HUES64 (cell line): ENCODE data around the gene LHFPL2.

ENCODE experiments used
- H3K27ac ChIP-seq: 2 replicates; pipeline ENCODE4 v1.7.0; 2013; ENCODE audit warnings: low read depth, low read length, inconsistent platforms
- H3K27me3 ChIP-seq: 2 replicates; pipeline ENCODE4 v1.6.1; 2013; ENCODE audit warnings: mild to moderate bottlenecking, low read length; ENCODE audit not compliant: insufficient read depth
- H3K36me3 ChIP-seq: 2 replicates; pipeline ENCODE4 v1.6.1; 2013; ENCODE audit warnings: mild to moderate bottlenecking, low read length; ENCODE audit not compliant: insufficient read depth
- H3K4me1 ChIP-seq: 2 replicates; pipeline ENCODE4 v1.6.1; 2013; ENCODE audit warnings: mild to moderate bottlenecking, low read length, moderate library complexity; ENCODE audit not compliant: insufficient read depth
- H3K4me3 ChIP-seq: 2 replicates; pipeline ENCODE4 v1.5.1; 2013; ENCODE audit warnings: mild to moderate bottlenecking, low read length, moderate library complexity
- H3K9ac ChIP-seq: 2 replicates; pipeline ENCODE4 v1.6.1; 2013; ENCODE audit warnings: mild to moderate bottlenecking, low read depth, low read length
- H3K9me3 ChIP-seq: 2 replicates; pipeline ENCODE4 v1.6.1; 2013; ENCODE audit warnings: low read depth, low read length; ENCODE audit not compliant: insufficient read depth
- WGBS: fragments of 150-250, 120-280 bp; methylation state at CpG from one replicate; pipeline ENCODE4 v1.1.7; 2013; ENCODE audit warnings: missing lambda C conversion rate; 5-methylcytosine and 5-hydroxymethylcytosine counted together

The LHFPL2 gene

GRCh38 chr5:78542321-78542840 is 106.2 kb downstream of the LHFPL2 start:
- Histone ChIP-seq H3K36me3 (no peaks in the 10 kb centered on the region), H3K9me3 (no peaks in the 10 kb centered on the region), H3K4me1 (peaks cover 33% of the 10 kb centered on the region), H3K27ac (no peak overlapping the region), H3K9ac (no peak overlapping the region), H3K4me3 (no peak overlapping the region), H3K27me3 (no peaks in the 10 kb centered on the region)
- WGBS: 81% methylated on average over 6 of the region's 6 CpGs

DNA sequence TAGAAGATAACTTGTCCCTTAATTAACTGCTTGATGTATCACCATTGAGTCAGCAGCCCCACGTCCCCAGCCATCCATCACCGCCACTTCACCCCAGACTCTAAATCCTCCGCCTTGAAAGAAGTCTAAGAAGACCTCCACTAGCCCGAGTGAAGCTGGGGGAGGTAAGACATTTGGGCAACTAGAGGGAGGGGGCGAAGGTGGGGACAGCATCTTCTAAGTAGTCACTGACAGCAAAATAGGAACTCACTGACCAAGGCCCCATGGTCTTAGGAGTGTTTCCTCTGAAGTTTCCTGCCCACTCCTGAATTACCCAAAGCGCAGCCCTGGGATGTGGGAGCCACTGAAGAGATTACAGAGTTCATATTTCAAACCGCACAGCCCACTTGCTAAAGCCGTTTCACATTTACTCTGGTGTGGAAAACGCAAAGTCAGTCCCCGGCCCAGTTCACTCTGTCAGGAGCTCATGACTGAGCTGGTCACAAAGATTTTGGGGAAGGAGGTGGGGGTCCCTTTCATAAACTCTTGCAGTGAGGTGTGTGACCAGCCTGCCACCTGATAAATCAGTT is 107.4 kb downstream of the LHFPL2 start:
- Histone ChIP-seq H3K27me3 (no peaks in the 10 kb centered on the region), H3K27ac (peak overlapping the region; percentile 28), H3K36me3 (no peaks in the 10 kb centered on the region), H3K9ac (no peak overlapping the region), H3K9me3 (no peaks in the 10 kb centered on the region), H3K4me3 (no peak overlapping the region), H3K4me1 (peaks cover 33% of the 10 kb centered on the region)
- 89% methylated on average over 9 of the region's 10 CpGs for WGBS

DNA sequence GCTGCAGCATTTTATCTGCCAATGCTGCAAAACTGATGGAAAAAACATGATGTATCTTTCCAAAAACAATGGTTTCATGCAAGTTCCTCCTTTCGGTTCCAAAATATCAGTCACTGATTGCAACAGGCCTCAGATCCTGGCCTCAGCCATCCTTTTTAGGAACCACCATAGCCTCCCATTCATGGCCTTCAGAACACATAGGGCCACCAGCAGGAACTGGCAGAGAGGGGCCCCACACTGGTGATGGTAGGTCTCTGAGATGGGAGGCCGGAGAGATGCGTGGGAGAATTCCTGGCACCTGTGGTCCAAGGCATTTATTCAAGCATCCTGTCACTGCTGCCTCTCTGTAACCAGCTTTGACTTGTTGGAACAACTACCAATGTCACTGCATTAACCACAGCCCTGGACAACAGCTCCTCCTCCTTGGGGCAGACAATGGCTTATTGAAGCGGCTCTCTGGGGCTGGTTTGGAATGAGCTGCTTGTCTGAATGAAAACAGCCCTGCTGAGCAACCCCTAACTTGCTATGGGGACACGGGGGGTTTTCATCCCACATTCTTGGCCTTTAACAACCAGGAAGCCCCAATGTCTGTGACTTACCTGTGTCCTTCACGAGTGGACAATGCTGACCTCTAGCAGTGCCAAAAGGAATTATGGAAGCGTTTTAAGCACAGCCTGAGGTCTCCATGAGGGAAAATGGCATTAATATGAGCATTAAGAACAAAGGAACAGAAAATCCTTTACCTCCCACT is 108.1 kb downstream of the LHFPL2 start:
- 82% methylated on average over 7 of the region's 7 CpGs for WGBS
- no peak overlapping the region for H3K9ac ChIP-seq
- no peak overlapping the region for H3K4me3 ChIP-seq
- H3K9me3 ChIP-seq: no peaks in the 10 kb centered on the region
- peaks cover 33% of the 10 kb centered on the region for H3K4me1 ChIP-seq
- peak overlapping the region; percentile 28; the same call in 1 of the 2 replicates for H3K27ac ChIP-seq
- no peaks in the 10 kb centered on the region for H3K27me3 ChIP-seq
- H3K36me3 ChIP-seq: no peaks in the 10 kb centered on the region

DNA sequence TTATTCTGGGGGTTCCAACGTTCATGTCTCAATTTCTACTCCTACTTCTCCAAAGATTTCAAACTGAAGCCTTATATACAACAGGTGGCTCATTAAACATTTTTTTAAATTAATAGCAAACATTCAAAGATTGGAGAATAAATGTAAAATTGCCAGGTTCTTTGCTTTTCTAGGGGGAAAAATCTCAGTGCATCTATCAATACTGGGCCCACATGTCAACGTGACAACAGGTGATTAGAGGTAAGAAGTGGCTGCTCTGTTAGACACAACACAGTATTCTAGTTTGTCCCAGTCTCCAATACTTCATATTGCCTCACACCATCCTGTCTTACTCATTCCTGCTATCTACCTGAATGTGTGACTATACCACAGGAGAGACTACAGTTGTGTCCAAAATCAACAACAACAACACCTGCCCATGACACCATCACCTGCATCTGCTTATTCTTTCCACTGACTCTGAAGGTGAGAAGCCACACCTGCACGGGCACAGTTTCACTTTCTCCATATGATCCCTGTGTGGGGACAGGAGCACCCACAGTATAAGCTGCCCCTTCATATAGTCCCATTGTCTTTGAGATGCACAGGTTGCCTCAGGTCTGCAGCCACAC is 110.2 kb downstream of the LHFPL2 start:
- H3K36me3 ChIP-seq: no peaks in the 10 kb centered on the region
- H3K27ac ChIP-seq: no peak overlapping the region
- H3K4me3 ChIP-seq: no peak overlapping the region
- 83% methylated on average over 3 of the region's 3 CpGs for WGBS
- no peak overlapping the region for H3K9ac ChIP-seq
- H3K4me1 ChIP-seq: peaks cover 34% of the 10 kb centered on the region
- H3K9me3 ChIP-seq: no peaks in the 10 kb centered on the region
- H3K27me3 ChIP-seq: no peaks in the 10 kb centered on the region

DNA sequence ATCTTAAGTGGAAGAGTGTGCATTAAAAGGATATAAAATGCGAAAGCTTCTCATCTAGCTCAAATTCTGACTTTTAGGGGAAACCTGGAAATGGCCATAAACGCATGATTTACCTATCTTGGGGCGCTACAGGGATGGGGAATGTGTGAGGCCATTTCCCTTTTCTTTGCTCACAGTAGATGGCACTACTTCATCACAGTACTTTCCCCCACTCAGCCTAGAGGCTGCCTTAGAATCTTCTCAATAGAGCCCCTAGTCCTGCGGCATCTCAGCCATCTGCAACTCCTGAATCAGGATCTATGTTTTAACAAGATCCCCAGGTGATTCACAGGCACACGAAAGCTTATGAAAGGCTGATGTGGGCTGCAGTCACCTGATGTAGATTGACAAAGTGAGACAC is 110.8 kb downstream of the LHFPL2 start:
- WGBS: 72% methylated on average over 5 of the region's 5 CpGs
- H3K36me3 ChIP-seq: no peaks in the 10 kb centered on the region
- no peaks in the 10 kb centered on the region for H3K27me3 ChIP-seq

DNA sequence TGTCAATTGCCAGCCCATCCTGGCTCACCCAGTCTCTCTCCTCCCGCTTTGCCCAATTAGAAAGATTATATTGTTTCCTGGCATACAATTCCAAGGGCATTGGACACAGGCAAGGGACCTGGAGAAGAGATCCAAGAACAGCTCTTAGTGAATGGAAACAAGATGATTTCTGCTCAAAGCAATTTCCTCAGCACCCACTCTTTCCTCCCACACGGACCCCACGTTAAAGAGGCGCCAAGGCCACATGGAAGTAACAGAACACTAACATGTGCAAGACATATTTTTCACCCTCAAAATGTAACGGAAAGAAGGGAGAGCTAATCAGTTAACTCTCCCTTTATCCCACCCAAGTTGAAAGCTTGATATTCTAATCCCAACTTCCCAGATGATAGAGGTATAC is 111.2 kb downstream of the LHFPL2 start:
- Histone ChIP-seq H3K4me3 (no peak overlapping the region), H3K36me3 (no peaks in the 10 kb centered on the region), H3K4me1 (peaks cover 24% of the 10 kb centered on the region), H3K27me3 (no peaks in the 10 kb centered on the region), H3K27ac (no peak overlapping the region), H3K9ac (no peak overlapping the region), H3K9me3 (no peaks in the 10 kb centered on the region)
- 92% methylated on average over 5 of the region's 5 CpGs for WGBS

More for the DNA sequence above, 110.8 kb downstream of the LHFPL2 start:
- H3K4me1 ChIP-seq: peaks cover 28% of the 10 kb centered on the region
- H3K9me3 ChIP-seq: no peaks in the 10 kb centered on the region
- no peak overlapping the region for H3K27ac ChIP-seq
- H3K4me3 ChIP-seq: no peak overlapping the region
- H3K9ac ChIP-seq: no peak overlapping the region

- H3K4me3 ChIP-seq: no peak overlapping the region
- no peaks in the 10 kb centered on the region for H3K36me3 ChIP-seq
- H3K27me3 ChIP-seq: no peaks in the 10 kb centered on the region
- no peak overlapping the region for H3K27ac ChIP-seq
- peaks cover 23% of the 10 kb centered on the region; the same call in 1 of the 2 replicates for H3K4me1 ChIP-seq
- H3K9ac ChIP-seq: no peak overlapping the region
- H3K9me3 ChIP-seq: no peaks in the 10 kb centered on the region
- 92% methylated on average over 7 of the region's 7 CpGs for WGBS
These were observed 111.8 kb downstream of the LHFPL2 start for GRCh38 chr5:78536661-78537196.

DNA sequence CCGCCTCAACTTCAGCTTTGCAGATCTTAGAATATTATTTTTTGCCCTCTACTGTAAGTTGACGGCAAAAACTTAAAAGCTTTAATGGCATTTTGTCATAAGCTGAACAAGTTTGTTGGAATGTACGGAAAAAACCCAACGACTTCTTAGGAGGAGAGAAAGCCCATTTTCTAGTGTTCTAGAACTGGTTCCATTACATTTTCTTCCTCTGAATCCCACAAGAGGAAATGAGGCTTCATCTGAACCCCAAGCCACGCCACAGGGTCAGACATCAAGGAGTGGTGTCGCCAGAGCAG is 113.7 kb downstream of the LHFPL2 start:
- Histone ChIP-seq H3K27me3 (no peaks in the 10 kb centered on the region), H3K4me3 (no peak overlapping the region), H3K9me3 (no peaks in the 10 kb centered on the region), H3K4me1 (0 out of 2 replicates have a peak, but pooled peaks cover 12% of the 10 kb centered on the region), H3K36me3 (no peaks in the 10 kb centered on the region), H3K9ac (no peak overlapping the region), H3K27ac (no peak overlapping the region)
- 96% methylated on average over 6 of the region's 6 CpGs for WGBS

DNA sequence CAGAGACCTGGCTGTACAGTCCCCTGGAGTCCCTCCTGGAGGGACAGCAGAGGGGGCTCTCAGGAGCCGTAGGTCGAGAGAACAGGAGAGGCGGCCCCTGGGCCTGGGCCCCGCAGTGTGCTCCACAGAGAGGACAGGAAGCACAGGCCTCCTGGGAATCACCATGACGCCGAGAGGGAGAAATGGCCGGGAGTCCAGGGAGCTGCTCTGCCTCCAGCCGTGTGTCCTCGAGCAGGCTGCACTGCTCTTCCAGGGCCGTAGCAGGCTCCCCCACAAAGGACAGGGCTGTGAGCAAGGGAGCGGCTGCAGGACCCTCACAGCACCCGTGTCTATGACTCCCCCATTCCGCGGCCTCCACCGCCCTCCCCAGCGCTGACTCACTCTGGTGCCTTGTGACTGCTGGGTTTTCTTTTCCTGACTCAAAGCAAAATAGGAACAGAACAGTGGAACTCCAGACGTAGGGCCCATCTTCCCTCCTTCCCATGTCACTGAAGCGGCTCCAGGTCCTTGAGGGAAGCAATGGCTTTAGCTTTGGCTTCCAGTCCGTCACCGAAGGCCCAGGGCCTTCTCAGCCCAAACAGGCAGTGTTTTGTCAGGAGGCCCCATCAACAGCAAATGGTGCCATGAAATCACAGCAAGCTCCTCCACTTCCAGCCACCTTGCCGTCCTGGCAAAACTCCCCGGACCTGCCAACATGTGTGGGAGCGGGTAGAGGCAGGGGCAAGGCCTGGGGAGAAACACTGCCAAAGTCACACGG is 114.2 kb downstream of the LHFPL2 start:
- Histone ChIP-seq H3K4me3 (no peak overlapping the region), H3K27me3 (no peaks in the 10 kb centered on the region), H3K36me3 (no peaks in the 10 kb centered on the region), H3K4me1 (0 out of 2 replicates have a peak, but pooled peaks cover 12% of the 10 kb centered on the region), H3K9me3 (no peaks in the 10 kb centered on the region), H3K27ac (peak overlapping the region; percentile 28; the same call in 1 of the 2 replicates), H3K9ac (no peak overlapping the region)
- WGBS: 92% methylated on average over 24 of the region's 24 CpGs

DNA sequence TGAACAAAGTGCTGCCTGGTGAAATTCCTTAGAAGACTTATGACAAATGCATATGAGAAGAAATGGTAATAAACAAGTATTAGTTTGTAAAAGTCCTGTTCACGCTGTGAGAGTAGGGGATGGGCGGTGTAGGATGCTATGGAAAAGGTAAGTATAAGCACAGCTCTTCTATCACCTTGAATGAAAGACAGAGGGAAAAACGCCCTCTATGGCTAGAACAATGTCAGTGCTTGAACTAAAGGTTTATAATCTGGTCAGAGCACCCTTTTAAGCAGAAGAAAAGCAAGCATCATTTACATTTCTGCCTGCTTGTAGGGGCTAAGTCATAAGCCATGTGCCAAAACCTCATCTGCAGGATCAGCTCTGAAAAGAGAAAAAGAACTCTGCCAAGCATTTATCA is 115.2 kb downstream of the LHFPL2 start:
- no peak overlapping the region for H3K4me3 ChIP-seq
- 0 out of 2 replicates have a peak, but pooled peaks cover 12% of the 10 kb centered on the region for H3K4me1 ChIP-seq
- H3K9ac ChIP-seq: no peak overlapping the region
- no peaks in the 10 kb centered on the region for H3K9me3 ChIP-seq
- WGBS: 66% methylated on average over 3 of the region's 3 CpGs
- H3K27ac ChIP-seq: no peak overlapping the region
- no peaks in the 10 kb centered on the region for H3K36me3 ChIP-seq
- H3K27me3 ChIP-seq: no peaks in the 10 kb centered on the region
